ENCODE data around the gene SOST. TPM values are rescaled to one million over a fixed set of nuclear protein-coding genes. Genes with fewer than 3 reads are reported as not detected.
"Not testable (repeated sequence)": the region's sequence is repeated elsewhere in the genome, so short reads cannot be mapped to it uniquely, and the experiment has no call there.

SOST gene
- total RNA-seq: not detected

GRCh38 chr17:43758497-43759174 is at the start of gene SOST:
Gene SOST (minus strand): TSS chr17:43758791. CDS start chr17:43758741, 50 bp downstream.
- Histone ChIP-seq H3K27me3 (ENCODE audit: insufficient read depth, low read length) (peaks cover 31% of the 10 kb centered on the region), H3K9me3 (ENCODE audit: low read depth, low read length) (no peaks in the 10 kb centered on the region), H3K4me3 (ENCODE audit: low read length) (no peak within 1 kb of the TSS), H3K4me1 (ENCODE audit: insufficient read depth, low read length) (peaks cover 20% of the 10 kb centered on the region)

DNA sequence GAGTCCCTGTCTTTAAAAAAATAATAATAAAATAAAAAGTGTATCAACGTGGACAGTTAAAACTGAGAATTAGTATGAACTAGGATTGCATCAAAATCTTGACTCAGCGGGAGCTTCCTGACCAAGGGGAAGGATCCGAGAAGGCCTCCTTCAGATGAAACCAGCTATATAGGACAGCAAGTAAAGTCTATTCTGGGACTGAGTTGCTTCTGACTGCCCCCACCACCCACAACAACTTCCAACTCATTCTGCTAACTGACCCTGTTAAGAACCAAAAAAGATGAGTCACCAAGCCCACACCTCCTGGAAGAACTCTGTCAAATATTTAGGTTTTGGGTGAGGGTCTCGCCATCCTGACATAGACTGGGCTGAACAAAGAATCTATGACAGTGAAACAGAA is 49.5 kb upstream of the SOST start:
- Histone ChIP-seq H3K4me1 (ENCODE audit: insufficient read depth, low read length) (no peaks in the 10 kb centered on the region), H3K27me3 (ENCODE audit: insufficient read depth, low read length) (peaks cover 2% of the 10 kb centered on the region), H3K4me3 (ENCODE audit: low read length) (no peak overlapping the region), H3K9me3 (ENCODE audit: low read depth, low read length) (no peaks in the 10 kb centered on the region)

DNA sequence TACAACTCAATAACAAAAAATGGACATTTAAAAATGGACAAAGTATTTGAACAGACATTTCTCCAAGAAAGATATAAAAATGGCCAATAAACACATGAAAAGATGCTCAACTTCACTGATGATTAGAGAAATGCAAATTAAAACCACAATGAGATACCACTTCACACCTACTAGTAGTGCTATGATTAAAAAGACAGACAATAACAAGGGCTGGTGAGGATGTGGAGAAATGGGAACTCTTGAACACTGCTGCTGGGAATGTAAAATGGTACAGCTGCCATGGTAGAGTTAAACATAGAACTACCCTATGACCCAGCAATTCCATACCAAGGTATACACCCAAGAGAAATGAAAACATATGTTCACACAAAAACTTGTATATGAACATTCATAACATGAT is 46.5 kb upstream of the SOST start:
- Histone ChIP-seq H3K4me1 (ENCODE audit: insufficient read depth, low read length) (no peaks in the 10 kb centered on the region), H3K27me3 (ENCODE audit: insufficient read depth, low read length) (peaks cover 5% of the 10 kb centered on the region), H3K4me3 (ENCODE audit: low read length) (no peak overlapping the region), H3K9me3 (ENCODE audit: low read depth, low read length) (no peaks in the 10 kb centered on the region)

- no peak overlapping the region for H3K4me3 ChIP-seq (ENCODE audit: low read length)
- H3K4me1 ChIP-seq (ENCODE audit: insufficient read depth, low read length): no peaks in the 10 kb centered on the region
- peaks cover 5% of the 10 kb centered on the region for H3K27me3 ChIP-seq (ENCODE audit: insufficient read depth, low read length)
- H3K9me3 ChIP-seq (ENCODE audit: low read depth, low read length): no peaks in the 10 kb centered on the region
Observed at GRCh38 chr17:43803758-43804157, 45.2 kb upstream of the SOST start.

GRCh38 chr17:43801844-43802243 is 43.3 kb upstream of the SOST start:
- H3K4me3 ChIP-seq (ENCODE audit: low read length): no peak overlapping the region
- H3K9me3 ChIP-seq (ENCODE audit: low read depth, low read length): no peaks in the 10 kb centered on the region
- H3K4me1 ChIP-seq (ENCODE audit: insufficient read depth, low read length): no peaks in the 10 kb centered on the region
- peaks cover 5% of the 10 kb centered on the region for H3K27me3 ChIP-seq (ENCODE audit: insufficient read depth, low read length)

GRCh38 chr17:43800736-43801135 is 42.1 kb upstream of the SOST start:
- no peaks in the 10 kb centered on the region for H3K9me3 ChIP-seq (ENCODE audit: low read depth, low read length)
- no peak overlapping the region for H3K4me3 ChIP-seq (ENCODE audit: low read length)
- peaks cover 5% of the 10 kb centered on the region for H3K27me3 ChIP-seq (ENCODE audit: insufficient read depth, low read length)
- H3K4me1 ChIP-seq (ENCODE audit: insufficient read depth, low read length): no peaks in the 10 kb centered on the region

- no peaks in the 10 kb centered on the region for H3K4me1 ChIP-seq (ENCODE audit: insufficient read depth, low read length)
- H3K27me3 ChIP-seq (ENCODE audit: insufficient read depth, low read length): peaks cover 5% of the 10 kb centered on the region
- H3K9me3 ChIP-seq (ENCODE audit: low read depth, low read length): no peaks in the 10 kb centered on the region
- no peak overlapping the region for H3K4me3 ChIP-seq (ENCODE audit: low read length)
Observed at GRCh38 chr17:43799047-43799446, 40.5 kb upstream of the SOST start.

- H3K9me3 ChIP-seq (ENCODE audit: low read depth, low read length); H3K27me3 ChIP-seq (ENCODE audit: insufficient read depth, low read length); H3K4me3 ChIP-seq (ENCODE audit: low read length); H3K4me1 ChIP-seq (ENCODE audit: insufficient read depth, low read length): not testable (repeated sequence)
Observed at GRCh38 chr17:43798024-43798423, 39.4 kb upstream of the SOST start.

DNA sequence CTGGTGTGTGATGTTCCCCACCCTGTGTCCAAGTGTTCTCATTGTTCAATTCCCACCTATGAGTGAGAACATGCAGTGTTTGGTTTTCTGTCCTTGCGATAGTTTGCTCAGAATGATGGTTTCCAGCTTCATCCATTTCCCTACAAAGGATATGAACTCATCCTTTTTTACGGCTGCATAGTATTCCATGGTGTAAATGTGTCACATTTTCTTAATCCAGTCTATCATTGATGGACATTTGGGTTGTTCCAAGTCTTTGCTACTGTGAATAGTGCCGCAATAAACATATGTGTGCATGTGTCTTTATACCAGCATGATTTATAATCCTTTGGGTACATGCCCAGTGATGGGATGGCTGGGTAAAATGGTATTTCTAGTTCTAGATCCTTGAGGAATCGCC is 34.1 kb upstream of the SOST start:
- H3K9me3 ChIP-seq (ENCODE audit: low read depth, low read length); H3K4me1 ChIP-seq (ENCODE audit: insufficient read depth, low read length); H3K27me3 ChIP-seq (ENCODE audit: insufficient read depth, low read length); H3K4me3 ChIP-seq (ENCODE audit: low read length): not testable (repeated sequence)

DNA sequence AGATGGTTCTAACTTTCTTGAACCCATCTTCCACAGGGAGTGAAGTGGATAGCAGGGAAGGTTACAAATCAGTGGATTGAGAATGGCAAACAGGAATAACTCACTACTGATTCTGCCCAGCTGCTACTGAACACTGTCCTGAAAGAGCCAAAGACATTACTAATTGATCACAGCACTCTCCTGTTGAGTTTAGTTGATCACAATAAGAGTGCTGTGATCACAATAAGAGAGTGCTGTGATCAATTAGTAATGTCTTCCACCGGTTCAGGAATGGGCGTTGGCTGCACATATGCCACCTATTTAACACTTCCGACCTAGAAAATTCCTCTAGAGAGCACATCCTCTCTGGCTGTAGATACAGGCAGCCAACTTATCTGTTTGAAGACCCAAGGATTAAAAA is 33.0 kb upstream of the SOST start:
- H3K9me3 ChIP-seq (ENCODE audit: low read depth, low read length): no peaks in the 10 kb centered on the region
- H3K27me3 ChIP-seq (ENCODE audit: insufficient read depth, low read length): no peaks in the 10 kb centered on the region

DNA sequence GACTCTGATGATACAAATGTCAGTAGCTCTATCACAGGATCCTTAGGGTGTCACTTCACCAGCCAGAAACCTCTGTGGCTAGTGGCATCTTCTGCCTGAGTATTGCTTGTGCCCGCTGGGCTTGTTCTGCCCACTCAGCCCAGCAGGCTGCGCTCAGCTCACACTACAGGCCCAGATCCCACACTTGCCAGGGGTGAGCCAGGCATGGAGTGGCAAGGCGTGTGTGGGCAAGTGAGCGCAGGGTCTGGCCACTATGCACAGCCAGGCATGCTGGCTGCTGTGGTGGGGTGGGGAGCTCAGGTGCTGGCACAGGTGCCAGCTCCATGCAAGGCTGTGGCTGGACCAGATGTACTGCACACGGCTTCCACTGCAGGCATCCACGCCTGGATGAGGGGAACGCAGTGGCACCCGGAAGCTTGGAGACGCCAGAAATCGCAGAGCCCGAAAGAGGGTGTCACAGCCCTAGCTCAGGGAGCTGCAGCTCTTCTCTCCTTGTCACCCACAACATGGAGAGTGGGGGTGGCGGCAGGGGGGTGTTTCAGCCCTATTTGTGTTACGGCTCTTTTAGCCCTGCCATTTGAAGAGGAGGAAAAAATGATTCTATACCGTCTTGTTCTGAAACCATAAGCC is 31.8 kb upstream of the SOST start:
- H3K4me3 ChIP-seq (ENCODE audit: low read length): no peak overlapping the region
- H3K4me1 ChIP-seq (ENCODE audit: insufficient read depth, low read length): peaks cover 11% of the 10 kb centered on the region
- H3K27me3 ChIP-seq (ENCODE audit: insufficient read depth, low read length): no peaks in the 10 kb centered on the region
- H3K9me3 ChIP-seq (ENCODE audit: low read depth, low read length): no peaks in the 10 kb centered on the region

More for the DNA sequence above, 33.0 kb upstream of the SOST start:
- Histone ChIP-seq H3K4me3 (ENCODE audit: low read length) (no peak overlapping the region), H3K4me1 (ENCODE audit: insufficient read depth, low read length) (peaks cover 11% of the 10 kb centered on the region)

DNA sequence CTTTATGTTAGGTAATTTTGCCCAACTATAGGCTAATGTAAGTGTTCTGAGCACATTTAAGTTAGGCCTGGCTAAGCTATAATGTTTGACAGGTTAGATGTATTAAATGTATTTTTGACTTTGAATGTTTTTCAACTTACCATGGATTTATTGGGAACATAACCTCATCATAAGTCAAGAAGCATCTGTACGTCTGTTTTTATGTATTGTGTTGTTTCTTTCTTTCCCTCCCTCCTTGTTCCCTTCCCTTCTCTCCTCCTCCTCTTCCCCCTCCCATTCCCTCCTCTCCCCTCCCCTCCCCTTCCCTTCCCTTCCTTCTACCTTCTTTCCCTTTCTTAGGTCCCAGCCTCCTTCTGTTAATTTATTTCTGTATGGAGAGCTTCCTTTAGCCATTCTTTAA is 30.9 kb upstream of the SOST start:
- H3K4me1 ChIP-seq (ENCODE audit: insufficient read depth, low read length): peaks cover 11% of the 10 kb centered on the region
- no peaks in the 10 kb centered on the region for H3K27me3 ChIP-seq (ENCODE audit: insufficient read depth, low read length)
- no peaks in the 10 kb centered on the region for H3K9me3 ChIP-seq (ENCODE audit: low read depth, low read length)
- H3K4me3 ChIP-seq (ENCODE audit: low read length): no peak overlapping the region

DNA sequence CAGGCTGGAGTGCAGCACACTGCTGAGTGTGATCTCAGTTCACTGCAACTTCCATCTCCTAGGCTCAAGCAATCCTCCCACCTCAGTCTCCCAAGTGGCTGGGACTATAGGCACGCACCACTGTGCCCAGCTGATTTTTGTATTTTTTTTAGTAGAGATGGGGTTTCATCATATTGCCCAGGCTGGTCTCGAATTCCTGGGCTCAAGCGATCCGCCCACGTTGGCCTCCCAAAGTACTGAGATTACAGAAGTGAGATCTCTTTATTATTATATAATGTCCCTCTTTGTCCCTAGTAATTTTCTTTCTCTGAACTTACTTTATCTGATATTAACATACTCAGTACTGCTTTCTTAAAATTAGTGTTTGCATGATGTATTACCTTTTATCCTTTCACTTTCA is 29.9 kb upstream of the SOST start:
- Histone ChIP-seq H3K9me3 (ENCODE audit: low read depth, low read length) (no peaks in the 10 kb centered on the region), H3K27me3 (ENCODE audit: insufficient read depth, low read length) (no peaks in the 10 kb centered on the region), H3K4me3 (ENCODE audit: low read length) (no peak overlapping the region), H3K4me1 (ENCODE audit: insufficient read depth, low read length) (peaks cover 18% of the 10 kb centered on the region)

GRCh38 chr17:43787728-43788127 is 29.1 kb upstream of the SOST start:
- Histone ChIP-seq H3K4me3 (ENCODE audit: low read length) (no peak overlapping the region), H3K9me3 (ENCODE audit: low read depth, low read length) (no peaks in the 10 kb centered on the region), H3K27me3 (ENCODE audit: insufficient read depth, low read length) (no peaks in the 10 kb centered on the region), H3K4me1 (ENCODE audit: insufficient read depth, low read length) (peaks cover 24% of the 10 kb centered on the region)

DNA sequence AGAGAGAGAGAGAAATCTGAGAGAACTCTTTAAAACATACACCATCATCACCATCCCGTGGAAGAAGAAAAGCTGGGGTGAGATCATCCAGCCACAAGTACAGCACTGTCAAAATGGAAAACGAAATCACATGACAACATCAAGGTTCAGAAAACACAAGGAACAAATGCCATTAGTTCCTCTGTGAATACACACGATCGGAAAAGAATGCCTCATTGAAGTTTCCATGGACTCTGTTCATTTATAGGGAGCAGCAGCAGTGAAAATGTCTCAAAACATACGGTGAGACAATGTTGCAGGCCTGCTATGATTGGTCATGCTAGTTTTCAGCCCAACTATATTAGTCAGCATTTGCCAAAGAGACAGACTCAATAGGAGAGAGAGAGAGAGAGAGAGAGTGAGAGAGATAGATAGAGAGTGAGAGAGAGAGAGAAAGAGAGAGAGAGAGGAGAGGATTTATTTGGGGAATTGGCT is 26.1 kb upstream of the SOST start:
- no peak overlapping the region for H3K4me3 ChIP-seq (ENCODE audit: low read length)
- peaks cover 41% of the 10 kb centered on the region for H3K4me1 ChIP-seq (ENCODE audit: insufficient read depth, low read length)
- H3K9me3 ChIP-seq (ENCODE audit: low read depth, low read length): no peaks in the 10 kb centered on the region
- peaks cover 3% of the 10 kb centered on the region for H3K27me3 ChIP-seq (ENCODE audit: insufficient read depth, low read length)

GRCh38 chr17:43784068-43784467 is 25.5 kb upstream of the SOST start:
- Histone ChIP-seq H3K9me3 (ENCODE audit: low read depth, low read length) (no peaks in the 10 kb centered on the region), H3K4me1 (ENCODE audit: insufficient read depth, low read length) (peaks cover 47% of the 10 kb centered on the region), H3K27me3 (ENCODE audit: insufficient read depth, low read length) (peaks cover 3% of the 10 kb centered on the region), H3K4me3 (ENCODE audit: low read length) (no peak overlapping the region)

Data from mononuclear cell (primary cell).